Neural cell (in vitro differentiated cells): ENCODE measurements around the gene TNFRSF13B. TPM values are rescaled to one million over a fixed set of nuclear protein-coding genes. Genes with fewer than 3 reads are reported as not detected.

Source experiments
- H2AFZ ChIP-seq: fragments of 200-600, 300-800 bp; sonication (generic), shearing (Covaris generic); 2 replicates; pipeline ENCODE4 v1.6.0; 2014; ENCODE audit warnings: low read depth, mild to moderate bottlenecking, antibody characterized with exemption, low read length, moderate library complexity
- H3F3A ChIP-seq: fragments of 200-600 bp; shearing (Covaris generic); 2 replicates; pipeline ENCODE4 v1.6.1; 2016; ENCODE audit warnings: mild to moderate bottlenecking, moderate library complexity, mixed read lengths, antibody characterized with exemption, low read length; ENCODE audit not compliant: insufficient read depth, poor library complexity, severe bottlenecking
- H3K27ac ChIP-seq: fragments of 200-600, 300-800 bp; sonication (generic), shearing (Covaris generic); 2 replicates; pipeline ENCODE4 v1.5.1; 2014; ENCODE audit warnings: mild to moderate bottlenecking, low read length, moderate library complexity
- H3K27me3 ChIP-seq: fragments of 300-800, 200-600 bp; sonication (generic), shearing (Covaris generic); 2 replicates; pipeline ENCODE4 v1.6.0; 2014; ENCODE audit warnings: mild to moderate bottlenecking, low read depth, low read length, moderate library complexity; ENCODE audit not compliant: insufficient read depth
- H3K36me3 ChIP-seq: fragments of 300-800, 200-600 bp; sonication (generic), shearing (Covaris generic); 2 replicates; pipeline ENCODE4 v1.5.1; 2014; ENCODE audit warnings: mild to moderate bottlenecking, antibody characterized with exemption, low read length, moderate library complexity; ENCODE audit not compliant: insufficient read depth
- H3K4me2 ChIP-seq: fragments of 300-800, 200-600 bp; sonication (generic), shearing (Covaris generic); 2 replicates; pipeline ENCODE4 v1.6.0; 2014; ENCODE audit warnings: mild to moderate bottlenecking, low read length
- H3K4me3 ChIP-seq: fragments of 300-800, 200-600 bp; sonication (generic), shearing (Covaris generic); 2 replicates; pipeline ENCODE4 v1.5.1; 2014; ENCODE audit warnings: mild to moderate bottlenecking, low read length, moderate library complexity
- H3K79me2 ChIP-seq: fragments of 200-600 bp; shearing (Covaris generic); replicated peaks from 2 replicates; pipeline ENCODE4 v1.6.0; 2014; ENCODE audit warnings: mild to moderate bottlenecking, low read length, moderate library complexity; ENCODE audit not compliant: insufficient read depth
- H3K9ac ChIP-seq: fragments of 300-800, 200-600 bp; sonication (generic), shearing (Covaris generic); 2 replicates; pipeline ENCODE4 v1.6.1; 2016; ENCODE audit warnings: mild to moderate bottlenecking, low read length, mixed read lengths
- H3K9me2 ChIP-seq: fragments of 200-600 bp; shearing (Covaris generic); 2 replicates; pipeline ENCODE4 v1.6.1; 2016; ENCODE audit warnings: mild to moderate bottlenecking, low read length, mixed read lengths; ENCODE audit not compliant: insufficient read depth
- H3K9me3 ChIP-seq: fragments of 200-600, 300-800 bp; sonication (generic), shearing (Covaris generic); 2 replicates; pipeline ENCODE4 v1.6.1; 2016; ENCODE audit warnings: mild to moderate bottlenecking, mixed run types, low read length, moderate library complexity, mixed read lengths
- H4K20me1 ChIP-seq: fragments of 200-600 bp; shearing (Covaris generic); 2 replicates; pipeline ENCODE4 v1.6.1; 2016; ENCODE audit warnings: mild to moderate bottlenecking, mixed run types; ENCODE audit not compliant: insufficient read depth
- CTCF ChIP-seq: fragments of 450-650 bp; IDR thresholded peaks from 2 replicates; pipeline ENCODE4 v1.5.1; 2014; ENCODE audit warnings: antibody characterized with exemption, mild to moderate bottlenecking, moderate library complexity; ENCODE audit not compliant: poor library complexity, severe bottlenecking
- EP300 ChIP-seq: fragments of 450-650 bp; conservative IDR thresholded peaks from 2 replicates; pipeline ENCODE4 v1.6.1; 2014; ENCODE audit warnings: antibody characterized with exemption, mild to moderate bottlenecking, moderate library complexity; ENCODE audit not compliant: poor library complexity, severe bottlenecking
- EZH2 ChIP-seq: fragments of 200-600, 300-800 bp; shearing (Covaris generic), sonication (generic); IDR thresholded peaks from 2 replicates; pipeline ENCODE4 v1.6.1; 2014; ENCODE audit warnings: antibody characterized with exemption, low read length, borderline replicate concordance, mild to moderate bottlenecking; ENCODE audit not compliant: insufficient read depth, poor library complexity, severe bottlenecking
- MXI1 ChIP-seq: fragments of 450-650 bp; conservative IDR thresholded peaks from 2 replicates; pipeline ENCODE4 v1.6.1; 2014; ENCODE audit warnings: antibody characterized with exemption, mild to moderate bottlenecking; ENCODE audit not compliant: poor library complexity, severe bottlenecking
- POLR2AphosphoS5 ChIP-seq: IDR thresholded peaks from 2 replicates; pipeline ENCODE4 v1.6.1; 2012
- RAD21 ChIP-seq: fragments of 450-650 bp; conservative IDR thresholded peaks from 2 replicates; pipeline ENCODE4 v1.6.1; 2014; ENCODE audit warnings: antibody characterized with exemption, mild to moderate bottlenecking, moderate library complexity
- REST ChIP-seq: IDR thresholded peaks from 2 replicates; pipeline ENCODE4 v1.6.1; 2012; ENCODE audit warnings: borderline replicate concordance
- SMC3 ChIP-seq: fragments of 450-650 bp; conservative IDR thresholded peaks from 2 replicates; pipeline ENCODE4 v1.6.1; 2014; ENCODE audit warnings: antibody characterized with exemption, mild to moderate bottlenecking, moderate library complexity; ENCODE audit not compliant: poor library complexity
- TAF1 ChIP-seq: IDR thresholded peaks from 2 replicates; pipeline ENCODE4 v1.6.1; 2012; ENCODE audit warnings: low read depth
- polyA plus RNA-seq: library from polyadenylated mRNA; depleted of rRNA; stranded (reverse); fragments of >200 nt; gene quantifications from 2 replicates; pipeline ENCODE4 v1.2.3, GENCODE V29; 2014

TNFRSF13B gene
- polyA plus RNA-seq, 1 donor from 2014 or later: not detected

- no peak overlapping the region for H3K4me3 ChIP-seq
- H2AFZ ChIP-seq: no peak overlapping the region
- no peaks in the 10 kb centered on the region for H3K9me3 ChIP-seq
- H3F3A ChIP-seq: no peaks in the 10 kb centered on the region
- H3K27me3 ChIP-seq: no peaks in the 10 kb centered on the region
- H3K36me3 ChIP-seq: no peaks in the 10 kb centered on the region
- H3K27ac ChIP-seq: no peak overlapping the region
- no peaks in the 10 kb centered on the region for H4K20me1 ChIP-seq
- no peak for TF ChIP-seq REST
- TF ChIP-seq EZH2: no peak
- no peak for TF ChIP-seq TAF1
- TF ChIP-seq CTCF: no peak
- no peak for TF ChIP-seq EP300
- no peak for TF ChIP-seq MXI1
- TF ChIP-seq SMC3: no peak
- TF ChIP-seq RAD21: no peak
- no peak for TF ChIP-seq POLR2AphosphoS5
- no peaks in the 10 kb centered on the region for H3K9me2 ChIP-seq
- no peaks in the 10 kb centered on the region for H3K79me2 ChIP-seq
- H3K4me2 ChIP-seq: no peak overlapping the region
- H3K9ac ChIP-seq: no peak overlapping the region
Observed at GRCh38 chr17:16939208-16939576, 32.7 kb downstream of the TNFRSF13B start.

GRCh38 chr17:16938496-16939207 lies 33.3 kb downstream of the TNFRSF13B start:
- TF ChIP-seq REST (no peak), MXI1 (no peak), CTCF (no peak), POLR2AphosphoS5 (no peak), EP300 (no peak), EZH2 (no peak), SMC3 (no peak), RAD21 (no peak), TAF1 (no peak)

More at GRCh38 chr17:16938496-16939207, 33.3 kb downstream of the TNFRSF13B start:
- Histone ChIP-seq H3K4me3 (no peak overlapping the region), H3K79me2 (no peaks in the 10 kb centered on the region), H2AFZ (no peak overlapping the region), H3K4me2 (no peak overlapping the region), H3K9ac (no peak overlapping the region), H3K27me3 (no peaks in the 10 kb centered on the region), H3K9me2 (no peaks in the 10 kb centered on the region), H4K20me1 (no peaks in the 10 kb centered on the region), H3K9me3 (no peaks in the 10 kb centered on the region), H3F3A (no peaks in the 10 kb centered on the region), H3K36me3 (no peaks in the 10 kb centered on the region), H3K27ac (no peak overlapping the region)
